Measurements from ENCODE around the gene NXPH1. TPM values are rescaled to one million over a fixed set of nuclear protein-coding genes. Genes with fewer than 3 reads are reported as not detected.

Gene NXPH1
- polyA plus RNA-seq, 1 of the 3 experiments (the other 2 are of a cell fraction) = not detected

DNA sequence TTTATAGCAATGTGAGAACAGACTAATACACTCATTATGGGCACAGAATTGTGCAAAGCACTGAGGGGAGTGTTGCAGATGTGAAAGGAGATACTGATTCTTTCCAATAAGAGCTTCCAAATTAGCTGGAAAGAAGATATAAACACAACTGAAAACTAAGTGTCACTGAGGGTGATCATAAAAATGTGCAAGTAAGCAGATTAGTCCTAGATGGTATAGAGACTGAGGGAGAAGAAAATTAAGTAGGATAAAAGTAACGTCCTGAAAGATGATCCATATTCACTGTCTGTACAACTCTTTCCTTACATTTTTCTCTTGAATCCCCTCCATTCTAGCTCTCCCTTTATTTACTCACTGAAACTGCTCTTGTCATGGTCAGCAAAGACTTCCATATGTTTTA lies 11.2 kb upstream of the NXPH1 start:
- H3K27ac ChIP-seq (ENCODE audit: low read depth in 2 of 2, low read length in 1 of 2) = no peak overlapping the region
- no peaks in the 10 kb centered on the region for H3K9me3 ChIP-seq
- no peak overlapping the region for H3K9ac ChIP-seq
- no peaks in the 10 kb centered on the region for H3K9me2 ChIP-seq
- no peak overlapping the region for H3K4me3 ChIP-seq (ENCODE audit: low read depth in 2 of 2, low read length in 1 of 2)
- no peaks in the 10 kb centered on the region for H3K36me3 ChIP-seq (replicated peaks in 1 of 2; ENCODE audit: control insufficient read depth in 1 of 2, insufficient read depth in 2 of 2, low read length in 1 of 2)
- ChIA-PET CTCF (interaction anchor here (0.7 to 7.1 kb wide), 4 partner anchors 11 to 1991 kb away, joined by 3 to 66 read pairs (median 3); partner anchors contain the start of gene NXPH1), POLR2A (no interaction called here)
- H3K4me2 ChIP-seq = no peak overlapping the region
- no peaks in the 10 kb centered on the region for H3F3A ChIP-seq (replicated peaks; ENCODE audit: insufficient read depth)
- no peaks in the 10 kb centered on the region; a peak in 1 of 4 replicates for H3K4me1 ChIP-seq (ENCODE audit: control insufficient read depth in 1 of 2, insufficient read depth in 2 of 2, low read depth in 1 of 2, low read length in 1 of 2)
- WGBS (ENCODE audit: low lambda C conversion rate) = 18% methylated on average over 1 of the region's 1 CpG
- TF ChIP-seq RXRA (IDR thresholded peaks at IDR 0.05; ENCODE audit: borderline replicate concordance, low read depth) = no peak
- TF ChIP-seq JUND (IDR thresholded peaks at IDR 0.05) = no peak
- no peak for TF ChIP-seq MXI1 (IDR thresholded peaks at IDR 0.05; ENCODE audit: low read depth, low read length)
- TF ChIP-seq, protein P1, sequence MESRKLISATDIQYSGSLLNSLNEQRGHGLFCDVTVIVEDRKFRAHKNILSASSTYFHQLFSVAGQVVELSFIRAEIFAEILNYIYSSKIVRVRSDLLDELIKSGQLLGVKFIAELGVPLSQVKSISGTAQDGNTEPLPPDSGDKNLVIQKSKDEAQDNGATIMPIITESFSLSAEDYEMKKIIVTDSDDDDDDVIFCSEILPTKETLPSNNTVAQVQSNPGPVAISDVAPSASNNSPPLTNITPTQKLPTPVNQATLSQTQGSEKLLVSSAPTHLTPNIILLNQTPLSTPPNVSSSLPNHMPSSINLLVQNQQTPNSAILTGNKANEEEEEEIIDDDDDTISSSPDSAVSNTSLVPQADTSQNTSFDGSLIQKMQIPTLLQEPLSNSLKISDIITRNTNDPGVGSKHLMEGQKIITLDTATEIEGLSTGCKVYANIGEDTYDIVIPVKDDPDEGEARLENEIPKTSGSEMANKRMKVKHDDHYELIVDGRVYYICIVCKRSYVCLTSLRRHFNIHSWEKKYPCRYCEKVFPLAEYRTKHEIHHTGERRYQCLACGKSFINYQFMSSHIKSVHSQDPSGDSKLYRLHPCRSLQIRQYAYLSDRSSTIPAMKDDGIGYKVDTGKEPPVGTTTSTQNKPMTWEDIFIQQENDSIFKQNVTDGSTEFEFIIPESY (IDR thresholded peaks at IDR 0.05; ENCODE audit: borderline replicate concordance, low read depth) = no peak
- TF ChIP-seq EP300 (IDR thresholded peaks at IDR 0.05; ENCODE audit: borderline replicate concordance in 1 of 2, low read depth in 1 of 2, low read length in 1 of 2) = no peak
- no peak for TF ChIP-seq NRF1 (IDR thresholded peaks at IDR 0.05; ENCODE audit: low read depth, low read length)
- no peak for TF ChIP-seq MEF2A (IDR thresholded peaks at IDR 0.05; ENCODE audit: borderline replicate concordance, low read depth)
- TF ChIP-seq, protein P2, sequence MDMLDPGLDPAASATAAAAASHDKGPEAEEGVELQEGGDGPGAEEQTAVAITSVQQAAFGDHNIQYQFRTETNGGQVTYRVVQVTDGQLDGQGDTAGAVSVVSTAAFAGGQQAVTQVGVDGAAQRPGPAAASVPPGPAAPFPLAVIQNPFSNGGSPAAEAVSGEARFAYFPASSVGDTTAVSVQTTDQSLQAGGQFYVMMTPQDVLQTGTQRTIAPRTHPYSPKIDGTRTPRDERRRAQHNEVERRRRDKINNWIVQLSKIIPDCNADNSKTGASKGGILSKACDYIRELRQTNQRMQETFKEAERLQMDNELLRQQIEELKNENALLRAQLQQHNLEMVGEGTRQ (IDR thresholded peaks at IDR 0.05; ENCODE audit: borderline replicate concordance, low read depth, low read length) = no peak
- TF ChIP-seq CHD2 (IDR thresholded peaks at IDR 0.05; ENCODE audit: low read length, partially characterized antibody) = no peak
- TF ChIP-seq, protein P3, sequence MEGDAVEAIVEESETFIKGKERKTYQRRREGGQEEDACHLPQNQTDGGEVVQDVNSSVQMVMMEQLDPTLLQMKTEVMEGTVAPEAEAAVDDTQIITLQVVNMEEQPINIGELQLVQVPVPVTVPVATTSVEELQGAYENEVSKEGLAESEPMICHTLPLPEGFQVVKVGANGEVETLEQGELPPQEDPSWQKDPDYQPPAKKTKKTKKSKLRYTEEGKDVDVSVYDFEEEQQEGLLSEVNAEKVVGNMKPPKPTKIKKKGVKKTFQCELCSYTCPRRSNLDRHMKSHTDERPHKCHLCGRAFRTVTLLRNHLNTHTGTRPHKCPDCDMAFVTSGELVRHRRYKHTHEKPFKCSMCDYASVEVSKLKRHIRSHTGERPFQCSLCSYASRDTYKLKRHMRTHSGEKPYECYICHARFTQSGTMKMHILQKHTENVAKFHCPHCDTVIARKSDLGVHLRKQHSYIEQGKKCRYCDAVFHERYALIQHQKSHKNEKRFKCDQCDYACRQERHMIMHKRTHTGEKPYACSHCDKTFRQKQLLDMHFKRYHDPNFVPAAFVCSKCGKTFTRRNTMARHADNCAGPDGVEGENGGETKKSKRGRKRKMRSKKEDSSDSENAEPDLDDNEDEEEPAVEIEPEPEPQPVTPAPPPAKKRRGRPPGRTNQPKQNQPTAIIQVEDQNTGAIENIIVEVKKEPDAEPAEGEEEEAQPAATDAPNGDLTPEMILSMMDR (IDR thresholded peaks at IDR 0.05) = no peak
- TF ChIP-seq, protein P4, sequence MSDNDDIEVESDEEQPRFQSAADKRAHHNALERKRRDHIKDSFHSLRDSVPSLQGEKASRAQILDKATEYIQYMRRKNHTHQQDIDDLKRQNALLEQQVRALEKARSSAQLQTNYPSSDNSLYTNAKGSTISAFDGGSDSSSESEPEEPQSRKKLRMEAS (IDR thresholded peaks at IDR 0.05; ENCODE audit: low read depth) = no peak
- TF ChIP-seq EZH2phosphoT487 (IDR thresholded peaks at IDR 0.05; ENCODE audit: borderline replicate concordance, low read depth) = no peak
- TF ChIP-seq SMC3 (IDR thresholded peaks at IDR 0.05; ENCODE audit: low read depth, low read length) = no peak
- TF ChIP-seq, protein P5, sequence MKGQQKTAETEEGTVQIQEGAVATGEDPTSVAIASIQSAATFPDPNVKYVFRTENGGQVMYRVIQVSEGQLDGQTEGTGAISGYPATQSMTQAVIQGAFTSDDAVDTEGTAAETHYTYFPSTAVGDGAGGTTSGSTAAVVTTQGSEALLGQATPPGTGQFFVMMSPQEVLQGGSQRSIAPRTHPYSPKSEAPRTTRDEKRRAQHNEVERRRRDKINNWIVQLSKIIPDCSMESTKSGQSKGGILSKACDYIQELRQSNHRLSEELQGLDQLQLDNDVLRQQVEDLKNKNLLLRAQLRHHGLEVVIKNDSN (IDR thresholded peaks at IDR 0.05; ENCODE audit: borderline replicate concordance, low read depth) = no peak
- TF ChIP-seq TAF1 (IDR thresholded peaks at IDR 0.05; ENCODE audit: borderline replicate concordance, low read depth, low read length) = no peak
- no peak for TF ChIP-seq NFIC (IDR thresholded peaks at IDR 0.05; ENCODE audit: borderline replicate concordance)
- TF ChIP-seq YY1 (IDR thresholded peaks at IDR 0.05; ENCODE audit: low read depth) = no peak
- no peaks in the 10 kb centered on the region for H3K79me2 ChIP-seq (ENCODE audit: insufficient read depth)
- H3K27me3 ChIP-seq (ENCODE audit: insufficient read depth) = no peaks in the 10 kb centered on the region
- H4K20me1 ChIP-seq (ENCODE audit: insufficient read depth) = no peaks in the 10 kb centered on the region
- no peak overlapping the region for H2AFZ ChIP-seq (ENCODE audit: low read depth)
- DNase-seq = no peak

Data from SK-N-SH (cell line).